B cell (primary cell): ENCODE results near the gene TASOR. TPM values are rescaled to one million over a fixed set of nuclear protein-coding genes. Genes with fewer than 3 reads are reported as not detected.

Experiments used
- ATAC-seq: fragments of 200-7000 bp; cut with Tn5 transposase; one replicate; pipeline ENCODE4 v1.10.0; 2021; ENCODE audit warnings: low read depth, mild to moderate bottlenecking, moderate number of reproducible peaks, moderate library complexity
- CTCF ChIA-PET: fragments of 350-600 bp; sonication (Branson Sonifier 250); formaldehyde crosslinking; loops from one replicate; lab custom pipeline; 2021; ENCODE audit warnings: antibody characterized with exemption, inconsistent platforms; lab: Charles Lee
- POLR2A ChIA-PET: fragments of 350-600 bp; sonication (Branson Sonifier 250); formaldehyde crosslinking; loops from one replicate; lab custom pipeline; 2021; ENCODE audit warnings: antibody characterized with exemption; lab: Charles Lee
- DNase-seq: peaks from one replicate; pipeline ENCODE4 v3.0.0; 2013
- H2AFZ ChIP-seq: 2 replicates; pipeline ENCODE4 v1.6.1; 2012; ENCODE audit warnings: mild to moderate bottlenecking, low read depth, low read length; ENCODE audit not compliant: insufficient read depth, poor library complexity, severe bottlenecking
- H3K27ac ChIP-seq, 2 donors: 1 replicate in 1 of 2; 2 replicates in 1 of 2; pipeline ENCODE4 v1.5.1; 2012 to 2013; ENCODE audit warnings: low read length in 2 of 2, mild to moderate bottlenecking in 2 of 2, moderate library complexity in 1 of 2
- H3K27me3 ChIP-seq, 4 experiments: fragments of 200-600 bp in 1 of 4; sonication (generic) in 1 of 4; replicated peaks in 1 of 4; 1 replicate in 2 of 4; 2 replicates in 2 of 4; pipeline versions ENCODE4 v1.6.1 to v1.7.0; 2013 to 2016; ENCODE audit warnings: low read length in 3 of 4, mild to moderate bottlenecking in 2 of 4, mixed read lengths in 1 of 4, moderate library complexity in 1 of 4; ENCODE audit not compliant: insufficient read depth in 4 of 4, control insufficient read depth in 3 of 4; ENCODE audit errors: control extremely low read depth in 1 of 4
- H3K36me3 ChIP-seq, 2 experiments: replicated peaks in 1 of 2; 1 replicate in 1 of 2; 2 replicates in 1 of 2; pipeline versions ENCODE4 v1.6.1 to v1.7.1; 2013; ENCODE audit warnings: low read length in 1 of 2; ENCODE audit not compliant: insufficient read depth in 2 of 2, control insufficient read depth in 1 of 2; ENCODE audit errors: control extremely low read depth in 1 of 2, extremely low read depth in 1 of 2
- H3K4me1 ChIP-seq, 2 donors: fragments of 200-600 bp in 1 of 2; sonication (generic) in 1 of 2; 1 replicate in 1 of 2; 2 replicates in 1 of 2; pipeline versions ENCODE4 v1.5.1 to v1.6.1; 2013 to 2017; ENCODE audit warnings: low read length in 2 of 2; ENCODE audit not compliant: control insufficient read depth in 2 of 2, insufficient read depth in 2 of 2
- H3K4me2 ChIP-seq: replicated peaks from 2 replicates; pipeline ENCODE3; 2012; ENCODE audit warnings: mild to moderate bottlenecking, low read depth, low read length; ENCODE audit not compliant: poor library complexity, severe bottlenecking
- H3K4me3 ChIP-seq, 5 experiments: fragments of 200-600 bp in 1 of 5; sonication (generic) in 1 of 5; 1 replicate in 3 of 5; 2 replicates in 2 of 5; pipeline versions ENCODE4 v1.5.1 to v1.7.0; 2011 to 2016; ENCODE audit warnings: low read length in 4 of 5, mild to moderate bottlenecking in 4 of 5, low read depth in 2 of 5, control low read depth in 1 of 5, moderate library complexity in 1 of 5; ENCODE audit not compliant: insufficient read depth in 1 of 5; ENCODE audit errors: control extremely low read depth in 1 of 5, extremely low read depth in 1 of 5
- H3K79me2 ChIP-seq: fragments of 200-600 bp; sonication (generic); one replicate; pipeline ENCODE4 v1.6.0; 2016; ENCODE audit warnings: low read length; ENCODE audit not compliant: control insufficient read depth, insufficient read depth
- H3K9ac ChIP-seq: fragments of 200-600 bp; sonication (generic); 2 replicates; pipeline ENCODE4 v1.6.1; 2017; ENCODE audit warnings: mild to moderate bottlenecking, low read length, moderate library complexity
- H3K9me3 ChIP-seq, 3 donors: one replicate each; pipeline versions ENCODE4 v1.6.1 to v1.7.1; 2013; ENCODE audit warnings: low read length in 2 of 3; ENCODE audit not compliant: control insufficient read depth in 2 of 3, insufficient read depth in 1 of 3; ENCODE audit errors: control extremely low read depth in 1 of 3
- H4K20me1 ChIP-seq: 2 replicates; pipeline ENCODE4 v1.6.0; 2012; ENCODE audit warnings: mild to moderate bottlenecking, low read length; ENCODE audit not compliant: insufficient read depth, control insufficient read depth, poor library complexity, severe bottlenecking
- H3K27ac Mint-ChIP-seq: one replicate; pipeline ENCODE4 v1.8.0; 2021; ENCODE audit warnings: mixed read lengths
- H3K27me3 Mint-ChIP-seq: one replicate; pipeline ENCODE4 v1.8.0; 2021; ENCODE audit warnings: mixed read lengths
- H3K4me1 Mint-ChIP-seq: one replicate; pipeline ENCODE4 v1.8.0; 2021; ENCODE audit warnings: mixed read lengths
- H3K4me3 Mint-ChIP-seq: one replicate; pipeline ENCODE4 v1.8.0; 2021; ENCODE audit warnings: mixed read lengths
- H3K9me3 Mint-ChIP-seq: one replicate; pipeline ENCODE4 v1.8.0; 2022; ENCODE audit warnings: mixed read lengths; ENCODE audit not compliant: insufficient read depth
- EZH2 ChIP-seq: IDR thresholded peaks from 2 replicates; pipeline ENCODE4 v1.6.1; 2012; ENCODE audit warnings: borderline replicate concordance, low read depth, mild to moderate bottlenecking, moderate library complexity, low read length; ENCODE audit not compliant: insufficient read depth, poor library complexity, severe bottlenecking
- WGBS: methylation state at CpG from one replicate; pipeline ENCODE4 v1.1.5; 2013; ENCODE audit warnings: missing lambda C conversion rate; ENCODE audit not compliant: insufficient coverage; 5-methylcytosine and 5-hydroxymethylcytosine counted together
- intact Hi-C: fragments of 100-400 bp; cut with micrococcal nuclease; formaldehyde crosslinking; loops from one replicate; pipeline ENCODE4 v1.10.0; 2022
- polyA plus RNA-seq: library from polyadenylated mRNA; depleted of rRNA; stranded (reverse); fragments of >200 nt; gene quantifications from 2 replicates; pipeline ENCODE4 v1.2.3, GENCODE V29; 2012
- total RNA-seq, 2 donors: library from RNA; stranded (reverse); fragments of 120-200 nt in 1 of 2; gene quantifications; 1 replicate in 1 of 2; 2 replicates in 1 of 2; pipeline versions ENCODE4 v1.2.3 to v1.2.4, GENCODE V29; 2013 to 2022
- TF ChIP-seq, protein P1 (sequence below): fragments of 200-600 bp; IDR thresholded peaks from one replicate; pipeline ENCODE4 v1.8.0; 2022; ENCODE audit warnings: antibody characterized with exemption, mild to moderate bottlenecking

TASOR gene
- total and polyA plus RNA-seq, 2 donors (not counting 1 experiment from before 2014, with no cell fraction given), result 30.9 to 105 TPM

DNA sequence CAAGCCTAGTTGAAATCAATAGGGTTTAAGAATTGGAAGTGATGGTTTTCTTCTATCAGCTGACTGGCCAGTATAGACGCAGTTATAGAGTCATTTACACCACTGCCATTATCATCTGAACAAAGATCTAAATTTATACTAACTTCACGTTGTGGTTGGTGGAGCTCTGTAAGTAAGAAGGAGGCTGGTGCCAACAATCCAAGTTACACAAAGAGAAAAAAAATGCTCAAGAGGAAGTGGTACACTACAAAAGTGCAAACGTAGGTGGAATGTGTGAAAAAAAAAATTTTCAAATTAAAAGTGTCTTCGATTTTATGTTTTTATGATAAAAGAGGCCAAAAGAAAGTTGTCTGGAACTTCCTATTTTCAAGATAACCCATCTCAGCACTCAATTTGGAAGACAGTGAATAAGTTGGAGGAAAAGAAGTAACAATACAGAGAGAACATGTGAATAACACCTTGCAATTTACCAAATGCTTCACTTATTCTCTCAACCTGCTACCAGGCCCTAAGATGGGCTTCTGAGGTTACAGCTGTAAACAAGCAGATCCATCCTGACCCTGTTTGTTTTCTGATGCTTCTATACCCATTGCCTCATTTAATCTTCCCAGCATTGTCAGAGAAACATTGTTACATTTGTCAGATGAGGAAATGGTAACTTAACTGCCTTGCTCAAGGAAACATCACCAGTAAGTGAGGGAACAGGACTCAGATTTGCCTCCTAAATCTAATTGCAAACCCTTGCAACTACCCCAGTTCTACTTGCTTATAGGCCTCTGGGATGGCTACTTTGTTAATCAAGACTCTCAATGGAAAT, 12.0 kb upstream of the TASOR start:
- Histone ChIP-seq H3K27me3 (no peaks in the 10 kb centered on the region), H3K9ac (no peak overlapping the region), H2AFZ (peak overlapping the region; percentile 38), H3K36me3 (no peaks in the 10 kb centered on the region), H3K9me3 (no peaks in the 10 kb centered on the region), H3K27ac (no peak overlapping the region), H3K4me2 (no peak overlapping the region), H3K79me2 (no peaks in the 10 kb centered on the region), H4K20me1 (no peaks in the 10 kb centered on the region), H3K4me1 (peaks cover 4 to 18% of the 10 kb centered on the region in 2 donors), H3K4me3 (no peak overlapping the region)
- ATAC-seq (no peak), DNase-seq (no peak)
- Mint-ChIP-seq H3K4me3 (no peak overlapping the region), H3K9me3 (no peaks in the 10 kb centered on the region), H3K27me3 (no peaks in the 10 kb centered on the region), H3K4me1 (peaks cover 36% of the 10 kb centered on the region), H3K27ac (no peak overlapping the region)
- ChIA-PET CTCF (interaction anchor here (0.6 to 2.4 kb wide), 7 partner anchors 13 to 364 kb away, joined by 3 to 9 read pairs (median 3); partner anchors contain the start of gene TASOR), POLR2A (no interaction called here)
- WGBS, result no CpG with 5 or more reads among the region's 4 CpGs
- TF ChIP-seq EZH2, result no peak
- TF ChIP-seq, protein P1, sequence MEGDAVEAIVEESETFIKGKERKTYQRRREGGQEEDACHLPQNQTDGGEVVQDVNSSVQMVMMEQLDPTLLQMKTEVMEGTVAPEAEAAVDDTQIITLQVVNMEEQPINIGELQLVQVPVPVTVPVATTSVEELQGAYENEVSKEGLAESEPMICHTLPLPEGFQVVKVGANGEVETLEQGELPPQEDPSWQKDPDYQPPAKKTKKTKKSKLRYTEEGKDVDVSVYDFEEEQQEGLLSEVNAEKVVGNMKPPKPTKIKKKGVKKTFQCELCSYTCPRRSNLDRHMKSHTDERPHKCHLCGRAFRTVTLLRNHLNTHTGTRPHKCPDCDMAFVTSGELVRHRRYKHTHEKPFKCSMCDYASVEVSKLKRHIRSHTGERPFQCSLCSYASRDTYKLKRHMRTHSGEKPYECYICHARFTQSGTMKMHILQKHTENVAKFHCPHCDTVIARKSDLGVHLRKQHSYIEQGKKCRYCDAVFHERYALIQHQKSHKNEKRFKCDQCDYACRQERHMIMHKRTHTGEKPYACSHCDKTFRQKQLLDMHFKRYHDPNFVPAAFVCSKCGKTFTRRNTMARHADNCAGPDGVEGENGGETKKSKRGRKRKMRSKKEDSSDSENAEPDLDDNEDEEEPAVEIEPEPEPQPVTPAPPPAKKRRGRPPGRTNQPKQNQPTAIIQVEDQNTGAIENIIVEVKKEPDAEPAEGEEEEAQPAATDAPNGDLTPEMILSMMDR, result no peak
- intact Hi-C loops, result no loop called here

DNA sequence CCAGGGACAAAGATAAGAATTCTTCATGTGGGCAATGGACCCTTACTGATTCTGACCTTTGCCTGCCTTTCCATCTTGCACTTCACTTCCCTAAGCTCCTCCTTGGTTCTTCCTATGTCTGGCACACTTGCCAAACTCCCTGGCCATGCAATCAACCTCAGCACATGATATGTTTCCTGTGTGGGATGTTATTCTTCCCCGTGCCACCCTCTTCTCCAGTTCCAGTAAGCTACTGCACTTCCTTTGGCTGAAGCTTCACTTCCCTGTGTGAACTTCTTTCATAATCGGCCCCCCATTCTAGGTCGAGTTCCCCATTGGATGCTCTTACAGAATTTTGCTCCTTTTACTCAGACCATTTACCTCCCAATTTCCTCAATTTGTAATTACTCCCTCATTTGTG, 10.7 kb upstream of the TASOR start:
- Mint-ChIP-seq H3K4me3 (no peak overlapping the region), H3K9me3 (no peaks in the 10 kb centered on the region), H3K4me1 (peaks cover 36% of the 10 kb centered on the region), H3K27me3 (no peaks in the 10 kb centered on the region), H3K27ac (no peak overlapping the region)
- WGBS, result 6% methylated on average over 3 of the region's 3 CpGs
- Histone ChIP-seq H3K4me3 (no peak overlapping the region), H3K9me3 (no peaks in the 10 kb centered on the region), H3K9ac (no peak overlapping the region), H3K79me2 (no peaks in the 10 kb centered on the region), H3K36me3 (no peaks in the 10 kb centered on the region), H3K4me1 (peaks cover 4 to 18% of the 10 kb centered on the region in 2 donors), H3K27ac (no peak overlapping the region), H2AFZ (peak overlapping the region; percentile 15), H4K20me1 (no peaks in the 10 kb centered on the region), H3K27me3 (no peaks in the 10 kb centered on the region), H3K4me2 (no peak overlapping the region)
- DNase-seq, result no peak
- ATAC-seq, result no peak
- ChIA-PET CTCF (interaction anchor here (0.7 to 2.4 kb wide), 5 partner anchors 14 to 297 kb away, joined by 3 to 9 read pairs (median 3); no protein-coding TSS in a partner anchor), POLR2A (interaction anchor here (1.5 kb wide), 1 partner anchor 11 kb away, joined by 6 read pairs; the partner anchor contains the start of gene TASOR)
- intact Hi-C loops, result no loop called here
- TF ChIP-seq, protein P1, result no peak
- no peak for TF ChIP-seq EZH2
